Subcutaneous adipose tissue (tissue), 4 donors: Measurements from ENCODE around the gene RALGPS2. TPM values are rescaled to one million over a fixed set of nuclear protein-coding genes. Genes with fewer than 3 reads are reported as not detected.

Experiments
- total RNA-seq, 4 donors: library from RNA; depleted of rRNA; stranded (reverse); fragments of >200 nt; gene quantifications; one replicate each; pipeline ENCODE4 v1.1.0, GENCODE V29; 2016
- TF ChIP-seq, protein P1 (sequence below): fragments of 450-650 bp; IDR thresholded peaks from one replicate; pipeline ENCODE4 v1.5.1; 2016; ENCODE audit warnings: low read depth, mild to moderate bottlenecking, control low read depth, antibody characterized with exemption, moderate library complexity

RALGPS2 gene
- total RNA-seq, 4 donors from 2014 or later = 11.7 to 14.8 (median 12.8) TPM

DNA sequence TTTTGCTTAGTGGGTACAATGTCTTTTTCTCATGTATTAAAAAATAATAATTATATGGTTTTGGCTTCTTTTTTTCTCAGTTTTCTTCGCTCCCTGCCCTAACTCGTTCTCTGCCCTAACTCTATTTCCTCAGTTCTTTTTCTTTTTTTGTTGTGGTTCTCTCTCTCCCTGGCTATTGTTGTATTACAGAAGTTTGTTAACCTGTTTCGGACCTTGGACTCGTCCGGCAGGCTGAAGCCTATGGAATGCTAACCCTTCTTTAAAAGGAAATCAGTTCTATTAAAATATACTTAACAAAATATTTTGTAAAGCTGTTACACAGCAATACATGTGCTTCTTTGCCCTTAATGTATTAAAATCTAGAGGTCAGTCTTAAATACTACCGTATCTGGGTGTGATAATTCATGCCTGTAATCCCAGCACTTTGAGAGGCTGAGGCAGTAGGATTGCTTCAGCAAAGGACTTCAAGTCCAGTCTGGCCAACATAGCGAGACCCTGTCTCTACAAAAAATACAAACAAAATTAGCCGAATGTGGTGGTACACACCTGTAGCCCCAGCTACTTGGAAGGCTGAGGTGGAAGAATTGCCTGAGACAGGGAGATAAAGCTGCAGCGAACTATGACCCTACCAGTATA, 81.7 kb downstream of the RALGPS2 start:
- TF ChIP-seq, protein P1, sequence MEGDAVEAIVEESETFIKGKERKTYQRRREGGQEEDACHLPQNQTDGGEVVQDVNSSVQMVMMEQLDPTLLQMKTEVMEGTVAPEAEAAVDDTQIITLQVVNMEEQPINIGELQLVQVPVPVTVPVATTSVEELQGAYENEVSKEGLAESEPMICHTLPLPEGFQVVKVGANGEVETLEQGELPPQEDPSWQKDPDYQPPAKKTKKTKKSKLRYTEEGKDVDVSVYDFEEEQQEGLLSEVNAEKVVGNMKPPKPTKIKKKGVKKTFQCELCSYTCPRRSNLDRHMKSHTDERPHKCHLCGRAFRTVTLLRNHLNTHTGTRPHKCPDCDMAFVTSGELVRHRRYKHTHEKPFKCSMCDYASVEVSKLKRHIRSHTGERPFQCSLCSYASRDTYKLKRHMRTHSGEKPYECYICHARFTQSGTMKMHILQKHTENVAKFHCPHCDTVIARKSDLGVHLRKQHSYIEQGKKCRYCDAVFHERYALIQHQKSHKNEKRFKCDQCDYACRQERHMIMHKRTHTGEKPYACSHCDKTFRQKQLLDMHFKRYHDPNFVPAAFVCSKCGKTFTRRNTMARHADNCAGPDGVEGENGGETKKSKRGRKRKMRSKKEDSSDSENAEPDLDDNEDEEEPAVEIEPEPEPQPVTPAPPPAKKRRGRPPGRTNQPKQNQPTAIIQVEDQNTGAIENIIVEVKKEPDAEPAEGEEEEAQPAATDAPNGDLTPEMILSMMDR = no peak

DNA sequence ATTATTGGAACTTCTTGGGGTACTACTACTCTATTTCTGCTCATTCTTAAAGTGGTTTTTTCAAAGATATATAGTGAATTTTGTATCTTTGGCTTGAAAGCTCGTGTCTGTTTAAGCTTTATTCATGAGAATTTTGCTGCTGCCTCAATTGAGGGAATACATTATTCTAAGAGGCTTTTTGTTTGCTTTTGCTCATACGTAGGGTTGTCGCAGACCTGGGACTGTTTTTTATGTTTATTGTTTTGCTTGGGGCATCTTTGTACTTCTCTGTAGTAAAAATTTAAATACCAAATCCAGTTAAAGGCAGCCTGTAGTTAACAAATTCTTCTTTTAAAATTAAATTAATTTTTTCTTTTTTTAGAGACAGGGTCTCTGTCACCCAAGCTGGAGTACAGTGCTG, 83.5 kb downstream of the RALGPS2 start:
- TF ChIP-seq, protein P1 = no peak

DNA sequence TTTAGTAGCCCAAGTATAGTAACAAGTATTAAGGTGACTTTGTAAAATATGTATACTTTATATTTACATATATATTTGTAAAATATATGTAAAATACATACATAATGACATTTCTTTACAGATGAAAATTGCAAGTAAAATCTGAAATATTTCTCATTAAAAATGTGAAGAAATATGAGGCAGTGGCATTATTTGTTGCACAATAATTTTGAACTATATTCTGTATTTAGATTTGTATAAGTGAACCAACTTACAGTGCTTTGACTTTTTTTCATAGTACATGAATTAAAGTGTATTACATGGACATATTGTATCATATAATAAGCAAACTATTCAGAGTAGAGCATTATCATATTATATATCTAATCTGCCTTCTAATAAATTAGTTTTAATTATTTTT, 85.5 kb downstream of the RALGPS2 start:
- TF ChIP-seq, protein P1 = no peak

DNA sequence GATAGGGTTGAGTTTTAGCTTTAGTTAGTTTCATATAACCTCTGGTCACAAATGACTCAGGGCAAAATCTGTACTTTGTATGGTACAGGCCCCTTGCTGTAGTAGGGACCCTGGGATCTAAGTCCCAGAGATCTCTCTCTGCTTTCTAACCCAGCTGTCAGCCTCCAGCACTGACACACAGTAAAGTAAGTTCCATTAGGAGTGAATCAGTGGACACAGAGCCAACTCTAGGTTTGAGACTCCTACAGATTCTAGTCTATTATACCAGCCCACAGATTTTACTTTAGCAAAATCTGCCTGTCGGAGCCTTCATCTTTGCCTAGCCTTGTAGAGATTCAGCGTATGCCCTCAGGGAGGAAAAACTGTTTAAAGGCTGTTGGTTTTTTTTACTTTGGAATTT, 93.4 kb downstream of the RALGPS2 start:
- TF ChIP-seq, protein P1 = no peak

DNA sequence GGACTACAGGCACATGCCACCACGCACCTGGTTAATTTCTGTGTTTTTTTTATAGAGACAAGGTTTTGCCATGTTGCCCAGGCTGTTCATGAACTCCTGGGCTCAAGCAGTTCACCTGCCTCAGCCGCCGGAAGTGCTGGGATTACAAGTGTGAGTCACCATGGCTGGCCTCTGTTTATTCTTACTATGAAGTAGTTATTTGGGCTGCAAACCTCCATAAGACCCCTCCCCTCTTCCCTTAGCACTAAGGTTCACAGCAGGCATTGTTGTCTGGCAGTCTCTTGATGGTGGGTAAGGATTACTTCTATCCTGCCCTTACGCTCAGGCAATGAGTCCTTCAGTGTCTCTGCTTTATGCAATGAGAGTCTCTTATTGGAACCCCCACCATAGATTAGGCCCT, 94.1 kb downstream of the RALGPS2 start:
- TF ChIP-seq, protein P1 = no peak

DNA sequence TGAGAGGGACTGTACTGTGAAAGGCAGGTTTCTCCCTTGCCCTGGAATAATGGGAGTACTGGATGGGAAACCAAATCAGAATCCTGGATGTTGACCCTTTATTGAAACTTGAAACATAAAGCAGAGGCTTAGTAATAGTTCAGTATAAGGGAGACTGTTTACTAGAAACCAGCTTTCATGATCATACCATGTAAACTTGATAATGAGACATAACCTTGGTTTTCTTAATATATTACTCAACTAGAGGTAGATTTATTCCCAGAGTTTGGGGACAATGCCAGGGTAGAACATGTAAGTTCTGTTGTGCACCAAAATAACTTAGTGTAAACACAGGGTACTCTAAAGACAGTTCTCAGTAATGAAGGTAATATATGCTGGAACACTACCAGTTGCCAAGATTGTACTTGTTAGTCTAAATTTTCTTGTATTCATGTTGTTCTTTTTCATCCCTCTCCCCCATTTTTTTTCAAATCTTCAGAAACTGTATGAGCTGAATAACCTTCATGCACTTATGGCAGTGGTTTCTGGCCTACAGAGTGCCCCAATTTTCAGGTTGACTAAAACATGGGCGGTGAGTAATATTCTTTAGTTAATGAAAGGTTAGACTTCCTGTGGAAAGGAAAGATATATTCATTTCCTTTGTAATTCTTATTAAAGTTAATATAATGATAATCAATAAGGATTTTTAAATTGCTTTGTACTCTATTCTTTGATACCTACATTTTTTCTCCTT, 96.3 kb downstream of the RALGPS2 start:
- TF ChIP-seq, protein P1 = no peak

DNA sequence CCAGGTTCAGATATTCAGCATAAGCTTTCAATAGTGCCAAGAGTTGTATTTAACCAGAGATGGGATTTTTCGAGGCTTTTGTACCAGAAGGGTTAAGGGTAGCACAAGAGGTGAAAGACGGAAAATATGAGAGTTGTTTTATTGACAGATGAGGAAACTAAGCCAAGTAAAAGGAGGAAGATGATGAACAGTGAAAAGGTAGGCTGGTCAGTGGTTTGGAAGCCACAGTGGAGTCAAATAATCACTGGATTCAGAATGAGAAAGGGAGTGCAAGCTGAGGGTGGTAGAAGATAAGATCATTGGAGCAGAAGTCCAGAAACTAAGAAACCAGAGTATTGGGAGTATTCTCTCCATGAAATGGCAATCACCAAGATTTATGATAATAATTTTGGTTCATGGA, 100.1 kb downstream of the RALGPS2 start:
- TF ChIP-seq, protein P1 = no peak
